Adrenal gland (tissue), 12 donors: Measurements from ENCODE around the gene AGA. TPM values are rescaled to one million over a fixed set of nuclear protein-coding genes. Genes with fewer than 3 reads are reported as not detected.

Experiments
- DNase-seq, 7 donors: peaks; one replicate each; pipeline ENCODE4 v3.0.0-alpha.2; 2019 to 2020
- H3K27ac ChIP-seq, 5 donors: fragments of 200-600 bp; sonication (generic) in 4 of 5; 1 replicate in 3 of 5; 2 replicates in 2 of 5; pipeline versions ENCODE4 v1.5.1 to v1.8.0; 2016 to 2020; ENCODE audit warnings: mild to moderate bottlenecking in 1 of 5
- H3K27me3 ChIP-seq: fragments of 200-600 bp; 2 replicates; pipeline ENCODE4 v1.8.0; 2021
- H3K36me3 ChIP-seq, 2 donors: fragments of 200-600 bp; replicated peaks in 1 of 2; 1 replicate in 1 of 2; 2 replicates in 1 of 2; pipeline versions ENCODE4 v1.5.1 to v1.8.0; 2018 to 2022
- H3K4me1 ChIP-seq, 2 donors: fragments of 200-600 bp; replicated peaks in 1 of 2; 1 replicate in 1 of 2; 2 replicates in 1 of 2; pipeline versions ENCODE4 v1.5.1 to v1.8.0; 2018 to 2021
- H3K4me3 ChIP-seq, 4 donors: fragments of 200-600 bp; sonication (generic) in 3 of 4; one replicate each; pipeline ENCODE4 v1.5.1; 2016 to 2018
- H3K9me3 ChIP-seq, 3 donors: fragments of 200-600 bp; sonication (generic) in 1 of 3; replicated peaks in 1 of 3; 1 replicate in 2 of 3; 2 replicates in 1 of 3; pipeline versions ENCODE4 v1.5.1 to v1.8.0; 2016 to 2021
- POLR2A ChIP-seq, 2 donors: fragments of 450-650 bp; IDR thresholded peaks; one replicate each; pipeline ENCODE4 v1.6.1; 2017; ENCODE audit warnings: antibody characterized with exemption in 2 of 2, mild to moderate bottlenecking in 2 of 2, moderate library complexity in 1 of 2
- WGBS, 4 donors: extraction: QIAGEN DNeasy Blood & Tissue Kit in 2 of 4; methylation state at CpG; one replicate each; pipeline versions ENCODE4 v1.1.5 to v1.1.7; 2013 to 2017; 5-methylcytosine and 5-hydroxymethylcytosine counted together
- intact Hi-C, 2 donors: fragments of 100-400 bp; cut with DNase I; formaldehyde crosslinking; loops; one replicate each; pipeline versions ENCODE4 v1.14.1 to v1.15.0; 2022 to 2023
- polyA plus RNA-seq, 3 donors: library from polyadenylated mRNA; stranded (reverse); fragments of 200-250 nt in 2 of 3; fragments of 350-450 nt in 1 of 3; fragmentation: Illumina TruSeq in 1 of 3; extraction: RNeasy Lipid Tissue Mini Kit (QIAGEN cat#74804) in 1 of 3; gene quantifications; one replicate each; pipeline ENCODE4 v1.2.3, GENCODE V29; 2013 to 2014
- total RNA-seq, 9 donors: library from RNA; depleted of rRNA in 4 of 9; stranded (reverse); fragments of >200 nt in 4 of 9; fragments of 120-200 nt in 1 of 9; fragmentation: NEBNext Ultra II Directional in 1 of 9; extraction: Animal tissue kit (Norgen Biotek cat#: 25700) in 1 of 9; gene quantifications; one replicate each; pipeline versions ENCODE4 v1.1.0 to v1.2.4, GENCODE V29; 2013 to 2023
- TF ChIP-seq, protein P1 (sequence below), 6 experiments: fragments of 450-650 bp in 4 of 6; fragments of 200-600 bp in 2 of 6; sonication (generic) in 1 of 6; IDR thresholded peaks; 1 replicate in 5 of 6; 2 replicates in 1 of 6; pipeline versions ENCODE4 v1.5.1 to v1.8.0; 2016 to 2021; ENCODE audit warnings: antibody characterized with exemption in 6 of 6, mild to moderate bottlenecking in 2 of 6, moderate library complexity in 1 of 6
- donor health status: healthy with polysubstance abuse.
- donor health status: Bipolar disorder and iron deficiency.
- donor health status: DM: yes; HTN: yes; CAD: no.
- donor health status: DM: no; HTN: no; CAD: no.
- donor health status: DM: no; HTN: no; CAD: no.
- donor health status: DM: yes; HTN: yes; CAD: no.

AGA gene
- total and polyA plus RNA-seq, 12 donors, result 8.8 to 66.9 (median 27.6) TPM

GRCh38 chr4:177384856-177385397, 57.3 kb downstream of the AGA start:
- TF ChIP-seq POLR2A (IDR thresholded peaks at IDR 0.05), result no peak
- TF ChIP-seq, protein P1, sequence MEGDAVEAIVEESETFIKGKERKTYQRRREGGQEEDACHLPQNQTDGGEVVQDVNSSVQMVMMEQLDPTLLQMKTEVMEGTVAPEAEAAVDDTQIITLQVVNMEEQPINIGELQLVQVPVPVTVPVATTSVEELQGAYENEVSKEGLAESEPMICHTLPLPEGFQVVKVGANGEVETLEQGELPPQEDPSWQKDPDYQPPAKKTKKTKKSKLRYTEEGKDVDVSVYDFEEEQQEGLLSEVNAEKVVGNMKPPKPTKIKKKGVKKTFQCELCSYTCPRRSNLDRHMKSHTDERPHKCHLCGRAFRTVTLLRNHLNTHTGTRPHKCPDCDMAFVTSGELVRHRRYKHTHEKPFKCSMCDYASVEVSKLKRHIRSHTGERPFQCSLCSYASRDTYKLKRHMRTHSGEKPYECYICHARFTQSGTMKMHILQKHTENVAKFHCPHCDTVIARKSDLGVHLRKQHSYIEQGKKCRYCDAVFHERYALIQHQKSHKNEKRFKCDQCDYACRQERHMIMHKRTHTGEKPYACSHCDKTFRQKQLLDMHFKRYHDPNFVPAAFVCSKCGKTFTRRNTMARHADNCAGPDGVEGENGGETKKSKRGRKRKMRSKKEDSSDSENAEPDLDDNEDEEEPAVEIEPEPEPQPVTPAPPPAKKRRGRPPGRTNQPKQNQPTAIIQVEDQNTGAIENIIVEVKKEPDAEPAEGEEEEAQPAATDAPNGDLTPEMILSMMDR (IDR thresholded peaks at IDR 0.05), result no peak
- WGBS, 4 donors, result 83 to 91% (median 85%) methylated on average over 4 of the region's 4 CpGs
- no peaks in the 10 kb centered on the region for H3K9me3 ChIP-seq
- no peaks in the 10 kb centered on the region for H3K27me3 ChIP-seq
- H3K27ac ChIP-seq, result no peak overlapping the region
- no peak for DNase-seq
- no peak overlapping the region for H3K4me3 ChIP-seq
- no peaks in the 10 kb centered on the region for H3K36me3 ChIP-seq
- intact Hi-C loops, result no loop called here
- H3K4me1 ChIP-seq, result no peaks in the 10 kb centered on the region

- WGBS, 4 donors, result 85 to 94% (median 92%) methylated on average over 9 to 13 of the region's 13 CpGs
- no peaks in the 10 kb centered on the region for H3K36me3 ChIP-seq
- no peaks in the 10 kb centered on the region for H3K9me3 ChIP-seq
- no peak overlapping the region for H3K4me3 ChIP-seq
- no peaks in the 10 kb centered on the region for H3K27me3 ChIP-seq
- DNase-seq, result no peak
- TF ChIP-seq, protein P1 (IDR thresholded peaks at IDR 0.05), result no peak
- no peak for TF ChIP-seq POLR2A (IDR thresholded peaks at IDR 0.05)
- H3K27ac ChIP-seq, result no peak overlapping the region
- H3K4me1 ChIP-seq, result no peaks in the 10 kb centered on the region
- intact Hi-C loops, result no loop called here
Observed at GRCh38 chr4:177381762-177382310, 60.4 kb downstream of the AGA start.

Other genes with a start within 250 kb of the AGA start
- 1 to 10 TPM in 1 of 9 donors, under 1 TPM in 5, not detected in 3; 0.18 to 3.3 (median 0.28) TPM for gene NEIL3, start 132.6 kb downstream of the AGA start, total RNA-seq
- gene NEIL3, start 132.6 kb downstream of the AGA start, polyA plus RNA-seq, result under 1 TPM in 2 of 3 donors, not detected in 1; 0.03 to 0.22 TPM